MM.1S (cell line): ENCODE measurements around the gene FOXD1.

Source experiments
- DNase-seq: peaks from one replicate; pipeline ENCODE4 v3.0.0-alpha.2; 2015
- H2AFZ ChIP-seq: fragments of 300-600 bp; sonication (generic); 2 replicates; pipeline ENCODE4 v1.6.0; 2016; ENCODE audit warnings: antibody characterized with exemption, low read length
- H3F3A ChIP-seq: fragments of 300-600 bp; sonication (generic); 2 replicates; pipeline ENCODE4 v1.6.1; 2016; ENCODE audit warnings: mild to moderate bottlenecking, antibody characterized with exemption, low read length, moderate library complexity, mixed read lengths; ENCODE audit not compliant: insufficient read depth
- H3K27ac ChIP-seq: fragments of 300-600 bp; sonication (generic); 2 replicates; pipeline ENCODE4 v1.5.1; 2016; ENCODE audit warnings: mild to moderate bottlenecking, low read length
- H3K27me3 ChIP-seq: fragments of 300-600 bp; sonication (generic); replicated peaks from 2 replicates; pipeline ENCODE4 v1.6.0; 2016; ENCODE audit warnings: low read length; ENCODE audit not compliant: insufficient read depth
- H3K36me3 ChIP-seq: fragments of 300-600 bp; sonication (generic); replicated peaks from 2 replicates; pipeline ENCODE4 v1.6.1; 2016; ENCODE audit warnings: mild to moderate bottlenecking, low read length, mixed read lengths; ENCODE audit not compliant: insufficient read depth
- H3K4me1 ChIP-seq: fragments of 300-600 bp; sonication (generic); 2 replicates; pipeline ENCODE4 v1.6.1; 2016; ENCODE audit warnings: low read length, mixed read lengths
- H3K4me2 ChIP-seq: fragments of 300-600 bp; sonication (generic); 2 replicates; pipeline ENCODE4 v1.6.0; 2016; ENCODE audit warnings: low read depth, low read length
- H3K4me3 ChIP-seq: fragments of 300-600 bp; sonication (generic); 2 replicates; pipeline ENCODE4 v1.5.1; 2016; ENCODE audit warnings: low read length, mixed read lengths
- H3K79me2 ChIP-seq: fragments of 300-600 bp; sonication (generic); 2 replicates; pipeline ENCODE4 v1.6.1; 2016; ENCODE audit warnings: mixed run types, low read length, mixed read lengths
- H3K9ac ChIP-seq: fragments of 300-600 bp; sonication (generic); 2 replicates; pipeline ENCODE4 v1.6.1; 2016; ENCODE audit warnings: low read length, mixed read lengths
- H3K9me2 ChIP-seq: fragments of 300-600 bp; sonication (generic); replicated peaks from 2 replicates; pipeline ENCODE4 v1.6.1; 2016; ENCODE audit warnings: mild to moderate bottlenecking, low read length, mixed read lengths; ENCODE audit not compliant: insufficient read depth
- H3K9me3 ChIP-seq: fragments of 300-600 bp; sonication (generic); replicated peaks from 2 replicates; pipeline ENCODE4 v1.6.1; 2016; ENCODE audit warnings: mild to moderate bottlenecking, low read length, mixed read lengths; ENCODE audit not compliant: insufficient read depth
- H4K20me1 ChIP-seq: fragments of 300-600 bp; sonication (generic); 2 replicates; pipeline ENCODE4 v1.6.1; 2016; ENCODE audit warnings: mild to moderate bottlenecking, low read length, moderate library complexity, mixed read lengths; ENCODE audit not compliant: insufficient read depth
- EZH2 ChIP-seq: fragments of 300-600 bp; sonication (generic); optimal IDR thresholded peaks from 2 replicates; pipeline ENCODE3; 2017; ENCODE audit warnings: low read depth, mild to moderate bottlenecking, antibody characterized with exemption, low read length, mixed read lengths
- EZH2phosphoT487 ChIP-seq: fragments of 300-600 bp; sonication (generic); IDR thresholded peaks from 2 replicates; pipeline ENCODE4 v1.6.1; 2018; ENCODE audit warnings: antibody characterized with exemption, low read length
- TF ChIP-seq, protein P1 (sequence below): fragments of 300-600 bp; sonication (generic); IDR thresholded peaks from 2 replicates; pipeline ENCODE4 v1.5.1; 2016; ENCODE audit warnings: antibody characterized with exemption, low read length, mixed read lengths

FOXD1 gene

DNA sequence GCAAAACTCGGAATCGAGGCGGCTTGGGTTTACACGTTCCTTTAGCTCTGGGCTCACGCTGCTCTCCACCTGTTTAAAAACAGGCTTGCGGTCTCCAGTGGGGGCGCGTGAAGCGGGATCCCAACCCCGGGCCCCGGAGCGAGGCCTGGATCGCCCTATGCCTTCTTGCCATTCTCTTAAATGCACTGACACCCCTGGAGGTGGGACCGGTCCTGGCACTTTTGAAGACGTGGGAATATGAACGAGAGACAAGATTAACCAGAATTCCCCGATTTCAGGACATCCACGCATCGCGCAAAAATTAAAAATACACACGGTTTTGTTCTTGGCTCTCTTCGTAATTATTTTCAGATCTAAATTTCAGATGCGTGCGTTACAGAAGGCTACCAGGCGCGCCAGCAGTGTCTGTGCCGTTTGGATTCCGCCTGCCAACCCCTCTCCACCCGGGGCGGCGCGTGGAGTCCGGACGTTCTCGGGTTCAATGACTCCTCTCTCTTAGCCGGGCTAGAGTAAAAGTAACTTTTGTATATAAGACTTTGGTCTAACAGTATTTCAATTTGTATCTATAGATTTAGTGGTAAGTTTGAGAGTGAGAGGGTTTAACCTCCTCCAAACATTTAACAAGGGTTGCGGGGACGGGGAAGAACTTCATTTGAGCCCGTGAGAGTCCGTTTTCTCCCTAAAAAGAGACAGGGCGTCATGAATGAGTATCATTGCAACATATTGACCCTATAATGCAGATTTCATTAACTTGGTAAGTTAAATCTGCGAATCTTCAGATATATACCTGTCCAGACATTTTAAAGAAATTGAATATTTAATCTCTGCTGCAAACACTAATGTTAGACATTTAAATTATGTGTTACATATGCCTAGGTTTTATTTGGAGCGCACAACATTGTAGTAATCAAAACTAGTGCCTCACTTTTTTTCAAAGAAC is 3.8 kb downstream of the FOXD1 start:
- Histone ChIP-seq H2AFZ (no peak overlapping the region), H3K4me1 (0 out of 2 replicates have a peak, but pooled peaks cover 3% of the 10 kb centered on the region), H3K4me2 (no peak overlapping the region), H4K20me1 (no peaks in the 10 kb centered on the region), H3F3A (peaks cover 5% of the 10 kb centered on the region; the same call in 1 of the 2 replicates), H3K79me2 (peaks cover 8% of the 10 kb centered on the region; the same call in 1 of the 2 replicates), H3K9me3 (no peaks in the 10 kb centered on the region), H3K4me3 (no peak overlapping the region), H3K27ac (no peak overlapping the region), H3K9me2 (no peaks in the 10 kb centered on the region), H3K9ac (no peak overlapping the region), H3K36me3 (no peaks in the 10 kb centered on the region), H3K27me3 (peaks cover 32% of the 10 kb centered on the region)
- TF ChIP-seq EZH2phosphoT487 (no peak), EZH2 (no peak)
- TF ChIP-seq, protein P1, sequence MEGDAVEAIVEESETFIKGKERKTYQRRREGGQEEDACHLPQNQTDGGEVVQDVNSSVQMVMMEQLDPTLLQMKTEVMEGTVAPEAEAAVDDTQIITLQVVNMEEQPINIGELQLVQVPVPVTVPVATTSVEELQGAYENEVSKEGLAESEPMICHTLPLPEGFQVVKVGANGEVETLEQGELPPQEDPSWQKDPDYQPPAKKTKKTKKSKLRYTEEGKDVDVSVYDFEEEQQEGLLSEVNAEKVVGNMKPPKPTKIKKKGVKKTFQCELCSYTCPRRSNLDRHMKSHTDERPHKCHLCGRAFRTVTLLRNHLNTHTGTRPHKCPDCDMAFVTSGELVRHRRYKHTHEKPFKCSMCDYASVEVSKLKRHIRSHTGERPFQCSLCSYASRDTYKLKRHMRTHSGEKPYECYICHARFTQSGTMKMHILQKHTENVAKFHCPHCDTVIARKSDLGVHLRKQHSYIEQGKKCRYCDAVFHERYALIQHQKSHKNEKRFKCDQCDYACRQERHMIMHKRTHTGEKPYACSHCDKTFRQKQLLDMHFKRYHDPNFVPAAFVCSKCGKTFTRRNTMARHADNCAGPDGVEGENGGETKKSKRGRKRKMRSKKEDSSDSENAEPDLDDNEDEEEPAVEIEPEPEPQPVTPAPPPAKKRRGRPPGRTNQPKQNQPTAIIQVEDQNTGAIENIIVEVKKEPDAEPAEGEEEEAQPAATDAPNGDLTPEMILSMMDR: no peak
- DNase-seq: no peak

DNA sequence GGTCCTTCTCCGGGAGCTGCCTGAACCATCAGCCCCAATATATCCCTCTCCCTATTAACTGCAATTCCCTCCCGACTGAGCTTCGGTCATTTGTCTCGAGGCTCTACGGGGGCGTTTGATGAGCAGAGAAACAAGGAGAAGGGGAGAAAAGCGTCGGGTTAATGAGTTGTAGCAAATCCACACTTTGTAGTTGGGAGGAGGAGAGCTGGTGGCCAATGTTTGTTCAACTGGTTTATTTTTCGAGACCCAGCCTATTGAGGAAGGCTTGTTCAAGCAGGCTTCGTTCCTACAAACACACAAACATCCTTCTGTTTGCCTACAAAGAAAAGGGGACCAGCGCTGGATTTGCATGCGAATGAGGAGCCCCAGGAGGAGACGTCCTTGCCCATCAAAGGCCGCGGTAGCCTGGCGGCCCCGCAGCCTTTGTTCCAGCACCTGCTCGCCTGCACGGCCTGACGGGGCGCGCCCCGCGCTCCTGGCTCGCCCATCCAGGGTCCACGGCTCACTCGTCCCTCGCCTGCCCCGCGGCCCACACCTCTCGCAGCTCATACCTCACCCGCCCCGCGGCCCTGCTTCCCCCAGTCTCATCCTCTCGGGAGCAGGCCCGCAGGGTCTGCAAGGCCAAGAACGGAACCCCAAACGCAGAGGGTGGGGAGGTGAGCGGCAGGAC is 4.6 kb downstream of the FOXD1 start:
- Histone ChIP-seq H3K4me1 (0 out of 2 replicates have a peak, but pooled peaks cover under 1% of the 10 kb centered on the region), H3F3A (peaks cover 2% of the 10 kb centered on the region; the same call in 1 of the 2 replicates), H3K27ac (no peak overlapping the region), H3K27me3 (peaks cover 24% of the 10 kb centered on the region), H3K4me2 (no peak overlapping the region), H3K36me3 (no peaks in the 10 kb centered on the region), H3K4me3 (no peak overlapping the region), H3K9me3 (no peaks in the 10 kb centered on the region), H3K79me2 (peaks cover 8% of the 10 kb centered on the region; the same call in 1 of the 2 replicates), H2AFZ (no peak overlapping the region), H3K9ac (no peak overlapping the region), H4K20me1 (no peaks in the 10 kb centered on the region), H3K9me2 (no peaks in the 10 kb centered on the region)
- no peak for DNase-seq
- TF ChIP-seq, protein P1: no peak
- TF ChIP-seq EZH2 (no peak), EZH2phosphoT487 (no peak)

DNA sequence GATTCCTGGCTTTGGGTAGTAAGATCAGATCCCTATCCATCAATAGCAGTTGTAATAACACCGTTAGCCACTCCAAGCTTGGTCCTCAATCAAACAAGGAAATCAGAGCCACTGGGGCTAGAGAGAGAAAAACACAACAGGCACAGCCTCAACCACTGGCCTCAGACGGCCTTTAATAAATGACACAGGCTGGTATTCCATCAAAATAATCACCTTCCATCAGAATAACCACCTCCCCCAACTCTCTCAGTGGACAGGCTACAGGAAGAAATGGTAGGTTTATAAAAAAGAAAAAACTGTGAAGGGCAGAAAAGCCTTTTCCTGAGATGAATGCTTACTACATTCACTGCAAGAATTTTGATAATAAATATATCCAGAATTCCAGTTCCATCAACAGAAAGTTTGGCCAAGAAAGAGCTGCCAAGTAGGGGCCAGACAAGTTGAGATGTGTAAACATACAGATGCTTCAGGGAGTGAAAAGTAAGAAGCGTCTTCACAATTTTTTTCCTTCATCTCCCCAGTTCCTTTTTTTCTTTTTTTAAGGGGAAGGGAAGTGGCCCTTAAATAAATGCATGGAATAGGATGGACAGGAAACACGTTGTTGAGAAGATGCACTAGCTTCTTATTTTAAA is 5.5 kb downstream of the FOXD1 start:
- Histone ChIP-seq H3K36me3 (no peaks in the 10 kb centered on the region), H2AFZ (no peak overlapping the region), H3K4me2 (no peak overlapping the region), H3K4me1 (no peaks in the 10 kb centered on the region), H3K27me3 (peaks cover 19% of the 10 kb centered on the region; the same call in 1 of the 2 replicates), H3K27ac (no peak overlapping the region), H4K20me1 (no peaks in the 10 kb centered on the region), H3K4me3 (no peak overlapping the region), H3K79me2 (peaks cover 8% of the 10 kb centered on the region; the same call in 1 of the 2 replicates), H3K9me3 (no peaks in the 10 kb centered on the region), H3K9ac (no peak overlapping the region), H3F3A (no peaks in the 10 kb centered on the region), H3K9me2 (no peaks in the 10 kb centered on the region)
- TF ChIP-seq EZH2: no peak
- no peak for TF ChIP-seq EZH2phosphoT487
- TF ChIP-seq, protein P1: no peak
- no peak for DNase-seq
